VCaP (cell line): ENCODE results near the gene CCDC141.
A peak's percentile ranks its signal among the peaks of the same experiment; 100 is the strongest.

Experiments
- H3K27ac ChIP-seq: fragments of 450-650 bp; 2 replicates; pipeline ENCODE4 v1.5.1; 2017
- CTCF ChIP-seq: fragments of 450-650 bp; conservative IDR thresholded peaks from 2 replicates; pipeline ENCODE4 v1.5.1; 2017; ENCODE audit warnings: mild to moderate bottlenecking, moderate library complexity

CCDC141 gene

DNA sequence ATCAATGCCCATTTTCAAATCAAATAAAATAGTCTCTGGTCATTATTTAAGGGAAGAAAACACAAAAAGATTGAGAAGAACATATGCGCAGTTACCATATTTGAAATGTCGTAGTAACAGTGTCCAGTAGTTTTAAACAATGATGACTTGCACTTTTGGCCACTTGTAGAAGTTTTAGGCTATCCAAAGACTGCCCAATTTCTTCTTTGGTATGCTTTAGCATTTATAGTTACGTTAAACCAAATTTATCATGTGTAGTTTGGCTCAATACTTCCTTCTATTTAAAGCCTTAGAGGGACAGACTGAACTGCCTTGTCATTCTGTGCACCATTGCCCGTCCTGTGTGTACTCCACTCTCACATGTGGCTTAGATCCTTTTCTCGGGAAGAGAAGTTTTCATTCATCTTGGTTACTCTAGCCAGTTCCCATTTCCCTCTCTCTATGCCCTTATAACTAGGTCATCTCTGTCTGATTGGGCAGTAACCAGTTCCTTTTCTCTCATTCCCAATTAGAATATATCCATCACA is 157.9 kb downstream of the CCDC141 start:
- TF ChIP-seq CTCF, result no peak
- no peak overlapping the region for H3K27ac ChIP-seq

- no peak overlapping the region for H3K27ac ChIP-seq
- TF ChIP-seq CTCF, result peak; percentile 90
Measured at GRCh38 chr2:178891265-178891958, 158.5 kb downstream of the CCDC141 start.

GRCh38 chr2:178886006-178886405 is 163.9 kb downstream of the CCDC141 start:
- H3K27ac ChIP-seq, result no peak overlapping the region
- no peak for TF ChIP-seq CTCF

- no peak overlapping the region for H3K27ac ChIP-seq
- no peak for TF ChIP-seq CTCF
Measured at GRCh38 chr2:178884440-178884839, 165.5 kb downstream of the CCDC141 start.

GRCh38 chr2:178882666-178883440 is 167.1 kb downstream of the CCDC141 start:
- no peak overlapping the region for H3K27ac ChIP-seq
- no peak for TF ChIP-seq CTCF

DNA sequence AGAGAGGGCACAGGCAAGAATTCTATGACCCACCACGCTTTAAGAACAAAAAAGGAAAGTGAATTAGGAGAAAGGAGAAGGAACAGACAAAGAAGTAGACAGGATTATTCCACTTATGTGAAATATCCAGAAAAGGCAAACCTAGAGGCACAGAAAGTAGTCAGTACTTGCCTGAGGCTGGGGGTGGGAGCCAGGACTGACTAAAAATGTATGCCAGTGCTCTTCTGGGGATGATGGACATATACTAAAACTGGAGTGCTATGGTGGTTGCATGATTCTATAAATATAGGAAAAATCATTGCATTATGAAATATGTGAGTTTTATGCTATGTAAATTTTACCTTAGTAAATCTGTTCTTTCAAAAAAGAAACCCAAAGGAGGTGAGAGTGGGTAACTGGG is 168.9 kb downstream of the CCDC141 start:
- no peak for TF ChIP-seq CTCF
- no peak overlapping the region for H3K27ac ChIP-seq

DNA sequence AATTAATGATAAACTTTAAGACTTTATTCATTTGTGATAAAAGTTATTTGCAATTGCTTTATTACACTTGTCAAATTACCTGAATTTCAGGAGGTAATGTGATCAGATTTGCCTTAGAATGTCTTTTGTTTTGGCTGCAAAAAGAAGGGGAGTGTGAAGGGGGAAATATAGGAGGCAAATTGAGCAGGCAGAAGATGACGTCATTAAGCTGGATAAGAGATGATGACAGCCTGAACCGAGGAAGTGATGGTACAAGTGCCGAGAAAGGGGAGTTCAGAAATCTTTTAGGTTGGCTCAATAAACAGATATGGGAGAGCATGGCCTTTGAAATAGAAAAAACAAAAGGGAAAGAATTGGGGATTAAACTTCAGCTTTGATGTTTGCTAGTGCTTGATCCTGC is 169.7 kb downstream of the CCDC141 start:
- no peak for TF ChIP-seq CTCF
- H3K27ac ChIP-seq, result no peak overlapping the region
